HEK293 (cell line): ENCODE data around the gene RBM34.

Experiments used
- CTCF ChIA-PET: fragments of 350-600 bp; formaldehyde crosslinking; extraction: SDS; loops from one replicate; lab custom pipeline; 2021; ENCODE audit warnings: antibody characterized with exemption; lab: Yijun Ruan, JAX
- POLR2A ChIA-PET: fragments of 300-600 bp; formaldehyde crosslinking; extraction: SDS; loops from one replicate; lab custom pipeline; 2020; ENCODE audit warnings: antibody characterized with exemption, inconsistent platforms; lab: Yijun Ruan, JAX
- H3K27ac ChIP-seq: fragments of 200-500 bp; sonication (Bioruptor generic); 2 replicates; pipeline ENCODE4 v1.5.1; 2014; ENCODE audit warnings: low read depth, low read length, control low read depth, inconsistent platforms; ENCODE audit errors: extremely low read depth
- H3K36me3 ChIP-seq, 2 experiments: fragments of 200-500 bp in 1 of 2; sonication (Bioruptor generic) in 1 of 2; 1 replicate in 1 of 2; 2 replicates in 1 of 2; pipeline ENCODE4 v1.5.1; 2014 to 2017; ENCODE audit warnings: inconsistent platforms in 2 of 2, low read length in 2 of 2; ENCODE audit not compliant: control insufficient read depth in 2 of 2, insufficient read depth in 1 of 2
- H3K4me1 ChIP-seq: fragments of 200-500 bp; sonication (Bioruptor generic); 2 replicates; pipeline ENCODE4 v1.5.1; 2014; ENCODE audit warnings: mild to moderate bottlenecking, low read length, inconsistent platforms; ENCODE audit not compliant: control insufficient read depth, insufficient read depth
- H3K4me3 ChIP-seq: 2 replicates; pipeline ENCODE4 v1.5.1; 2011; ENCODE audit warnings: low read depth, mild to moderate bottlenecking, control low read depth, low read length, moderate library complexity
- H3K9me3 ChIP-seq: fragments of 200-500 bp; sonication (Bioruptor generic); 2 replicates; pipeline ENCODE4 v1.5.1; 2014; ENCODE audit warnings: low read depth, low read length, inconsistent platforms; ENCODE audit not compliant: control insufficient read depth, insufficient read depth
- EGR2 ChIP-seq: fragments of 450-650 bp; formaldehyde crosslinking; IDR thresholded peaks from 2 replicates; pipeline ENCODE4 v1.5.1; 2016; ENCODE audit warnings: low read depth, missing biosample characterization, missing genetic modification characterization
- KLF1 ChIP-seq: fragments of 450-650 bp; formaldehyde crosslinking; IDR thresholded peaks from 2 replicates; pipeline ENCODE4 v1.5.1; 2016; ENCODE audit warnings: missing biosample characterization, missing genetic modification characterization
- KLF10 ChIP-seq: fragments of 450-650 bp; IDR thresholded peaks from 2 replicates; pipeline ENCODE4 v1.5.1; 2018; ENCODE audit warnings: missing biosample characterization, mild to moderate bottlenecking, missing genetic modification characterization
- PBX3 ChIP-seq: sonication (generic); formaldehyde crosslinking; IDR thresholded peaks from 2 replicates; pipeline ENCODE4 v1.8.1; 2022; ENCODE audit warnings: mild to moderate bottlenecking, moderate library complexity, missing genetic modification reagents
- SCRT2 ChIP-seq: fragments of 450-650 bp; formaldehyde crosslinking; IDR thresholded peaks from 2 replicates; pipeline ENCODE4 v1.5.1; 2016; ENCODE audit warnings: missing biosample characterization, missing genetic modification characterization
- SP3 ChIP-seq: fragments of 450-650 bp; formaldehyde crosslinking; IDR thresholded peaks from 2 replicates; pipeline ENCODE4 v1.5.1; 2016; ENCODE audit warnings: missing biosample characterization, missing genetic modification characterization
- SP7 ChIP-seq: fragments of 450-650 bp; formaldehyde crosslinking; IDR thresholded peaks from 2 replicates; pipeline ENCODE4 v1.5.1; 2016; ENCODE audit warnings: missing biosample characterization, missing genetic modification characterization
- TSHZ1 ChIP-seq: fragments of 450-650 bp; formaldehyde crosslinking; IDR thresholded peaks from 2 replicates; pipeline ENCODE4 v1.5.1; 2016; ENCODE audit warnings: missing biosample characterization, missing genetic modification characterization, borderline replicate concordance
- ZBTB17 ChIP-seq: fragments of 450-650 bp; formaldehyde crosslinking; IDR thresholded peaks from 2 replicates; pipeline ENCODE4 v1.5.1; 2016; ENCODE audit warnings: missing biosample characterization, missing genetic modification characterization
- ZBTB20 ChIP-seq: fragments of 450-650 bp; formaldehyde crosslinking; IDR thresholded peaks from 2 replicates; pipeline ENCODE4 v1.5.1; 2016; ENCODE audit warnings: missing biosample characterization, missing genetic modification characterization
- ZBTB48 ChIP-seq: fragments of 450-650 bp; formaldehyde crosslinking; IDR thresholded peaks from 2 replicates; pipeline ENCODE4 v1.5.1; 2016; ENCODE audit warnings: missing biosample characterization, missing genetic modification characterization
- ZEB2 ChIP-seq: fragments of 450-650 bp; formaldehyde crosslinking; IDR thresholded peaks from 2 replicates; pipeline ENCODE4 v1.5.1; 2016; ENCODE audit warnings: missing biosample characterization, missing genetic modification characterization
- ZNF121 ChIP-seq: fragments of 450-650 bp; formaldehyde crosslinking; IDR thresholded peaks from 2 replicates; pipeline ENCODE4 v1.5.1; 2016; ENCODE audit warnings: missing biosample characterization, missing genetic modification characterization
- ZNF274 ChIP-seq, 2 experiments: fragments of 200-500 bp in 1 of 2; fragments of 450-650 bp in 1 of 2; sonication (Bioruptor generic) in 1 of 2; formaldehyde crosslinking in 1 of 2; IDR thresholded peaks; 2 replicates each; pipeline versions ENCODE4 v1.5.1 to v1.6.1; 2014 to 2016; ENCODE audit warnings: borderline replicate concordance in 1 of 2, inconsistent platforms in 1 of 2, low read length in 1 of 2, missing biosample characterization in 1 of 2, missing genetic modification characterization in 1 of 2
- ZNF311 ChIP-seq: fragments of 450-650 bp; formaldehyde crosslinking; IDR thresholded peaks from 2 replicates; pipeline ENCODE4 v1.5.1; 2017; ENCODE audit warnings: missing biosample characterization, missing genetic modification characterization, borderline replicate concordance
- ZNF449 ChIP-seq: fragments of 450-650 bp; formaldehyde crosslinking; IDR thresholded peaks from 2 replicates; pipeline ENCODE4 v1.5.1; 2017; ENCODE audit warnings: missing biosample characterization, mild to moderate bottlenecking, missing genetic modification characterization, moderate library complexity
- ZNF621 ChIP-seq: fragments of 450-650 bp; formaldehyde crosslinking; IDR thresholded peaks from 2 replicates; pipeline ENCODE4 v1.5.1; 2017; ENCODE audit warnings: missing biosample characterization, missing genetic modification characterization
- ZNF664 ChIP-seq: fragments of 450-650 bp; formaldehyde crosslinking; IDR thresholded peaks from 2 replicates; pipeline ENCODE4 v1.5.1; 2016; ENCODE audit warnings: missing biosample characterization, missing genetic modification characterization
- ZNF830 ChIP-seq: fragments of 450-650 bp; IDR thresholded peaks from 2 replicates; pipeline ENCODE4 v1.5.0; 2018; ENCODE audit warnings: missing biosample characterization, missing genetic modification characterization, low read depth, mild to moderate bottlenecking, moderate library complexity

Gene RBM34

GRCh38 chr1:235127203-235127602, 33.8 kb downstream of the RBM34 start (continued):
- 0 out of 2 replicates have a peak, but pooled peaks have one; percentile 17 for TF ChIP-seq ZEB2 (tag by site-specific recombination)
- no peak for TF ChIP-seq EGR2 (tag by site-specific recombination)
- peak; percentile 32; the same call in 1 of the 2 replicates for TF ChIP-seq SCRT2 (tag by site-specific recombination)
- TF ChIP-seq ZBTB17, result peak; percentile 35; the same call in 1 of the 2 replicates
- no peak for TF ChIP-seq ZNF274 (IDR thresholded peaks at IDR 0.05; ENCODE audit: low read length)
- no peak for TF ChIP-seq ZNF274 (tag by site-specific recombination; IDR thresholded peaks at IDR 0.05; ENCODE audit: borderline replicate concordance)
- no peak for TF ChIP-seq ZBTB20 (tag by site-specific recombination)
- TF ChIP-seq, all 188 proteins: peak for 5

- CTCF ChIA-PET, result interaction anchor here (0.6 to 3.2 kb wide), 4 partner anchors 9 to 603 kb away, joined by 3 to 13 read pairs (median 4); no protein-coding TSS in a partner anchor
- POLR2A ChIA-PET, result no interaction called here
- H3K36me3 ChIP-seq, result peaks cover 45 to 69% of the 10 kb centered on the region in 2 experiments
These were observed 36.4 kb downstream of the RBM34 start for GRCh38 chr1:235124665-235125064.

GRCh38 chr1:235124111-235124510, 36.9 kb downstream of the RBM34 start:
- no peak overlapping the region for H3K27ac ChIP-seq
- H3K4me1 ChIP-seq, result peaks cover 6% of the 10 kb centered on the region
- CTCF ChIA-PET, result interaction anchor here (0.6 to 3.2 kb wide), 4 partner anchors 8 to 289 kb away, joined by 3 to 13 read pairs (median 4); no protein-coding TSS in a partner anchor
- POLR2A ChIA-PET, result no interaction called here
- H3K36me3 ChIP-seq, result peaks cover 51 to 75% of the 10 kb centered on the region in 2 experiments
- H3K4me3 ChIP-seq, result no peak overlapping the region
- no peaks in the 10 kb centered on the region for H3K9me3 ChIP-seq
- TF ChIP-seq PBX3 (CRISPR knock-in tag) (no peak), KLF10 (no peak), TSHZ1 (tag by site-specific recombination) (peak; percentile 14; the same call in 1 of the 2 replicates), ZNF121 (tag by site-specific recombination) (0 out of 2 replicates have a peak, but pooled peaks have one; percentile 34), ZNF830 (tag by site-specific recombination) (no peak), SP3 (tag by site-specific recombination) (no peak), KLF1 (tag by site-specific recombination) (peak; percentile 24; the same call in 1 of the 2 replicates), ZNF311 (no peak), ZBTB48 (tag by site-specific recombination) (no peak), ZEB2 (tag by site-specific recombination) (0 out of 2 replicates have a peak, but pooled peaks have one; percentile 24), SP7 (tag by site-specific recombination) (peak; percentile 11; the same call in 1 of the 2 replicates), ZNF664 (tag by site-specific recombination) (0 out of 2 replicates have a peak, but pooled peaks have one; percentile 4), ZNF449 (tag by site-specific recombination) (no peak)

More at GRCh38 chr1:235124665-235125064, 36.4 kb downstream of the RBM34 start:
- Histone ChIP-seq H3K27ac (no peak overlapping the region), H3K9me3 (no peaks in the 10 kb centered on the region), H3K4me3 (no peak overlapping the region), H3K4me1 (peaks cover 6% of the 10 kb centered on the region)
- TF ChIP-seq ZNF621 (tag by site-specific recombination) (no peak), ZNF311 (no peak)
